Panc1 (cell line): Measurements from ENCODE around the gene RTCB. TPM values are rescaled to one million over a fixed set of nuclear protein-coding genes. Genes with fewer than 3 reads are reported as not detected.

Experiments used
- ATAC-seq: fragments of 200-7000 bp; cut with Tn5 transposase; 2 replicates; pipeline ENCODE4 v1.9.1; 2020; ENCODE audit warnings: mild to moderate bottlenecking, moderate library complexity
- BruUV-seq: library from RNA; stranded (reverse); fragments of 400-500 nt; replicated peaks from 2 replicates; lab custom pipeline; 2021; lab: Mats Ljungman, UMichigan
- CTCF ChIA-PET: fragments of 300-600 bp; sonication (Branson Sonifier 250); formaldehyde crosslinking; loops from one replicate; lab custom pipeline; 2022; ENCODE audit warnings: antibody characterized with exemption; lab: Charles Lee
- POLR2A ChIA-PET: fragments of 300-600 bp; sonication (Branson Sonifier 250); formaldehyde crosslinking; loops from one replicate; lab custom pipeline; 2022; ENCODE audit warnings: antibody characterized with exemption; lab: Charles Lee
- DNase-seq: peaks from one replicate; pipeline ENCODE4 v3.0.0-alpha.2; 2010; ENCODE audit warnings: low read depth, low spot score
- H3K27ac ChIP-seq: 2 replicates; pipeline ENCODE4 v1.5.1; 2011; ENCODE audit warnings: mild to moderate bottlenecking, low read length, inconsistent platforms
- H3K27me3 ChIP-seq: fragments of 200-500 bp; sonication (Bioruptor generic); 2 replicates; pipeline ENCODE4 v1.6.0; 2014; ENCODE audit warnings: low read length, inconsistent platforms; ENCODE audit not compliant: control insufficient read depth, insufficient read depth
- H3K36me3 ChIP-seq: fragments of 200-500 bp; sonication (Bioruptor generic); 2 replicates; pipeline ENCODE4 v1.5.1; 2014; ENCODE audit warnings: inconsistent platforms, mild to moderate bottlenecking, low read length, moderate library complexity; ENCODE audit not compliant: control insufficient read depth, insufficient read depth
- H3K4me1 ChIP-seq: 2 replicates; pipeline ENCODE4 v1.5.1; 2011; ENCODE audit warnings: inconsistent platforms, mild to moderate bottlenecking, low read length, moderate library complexity; ENCODE audit not compliant: control insufficient read depth, insufficient read depth
- H3K4me3 ChIP-seq, 2 experiments: 2 replicates each; pipeline ENCODE4 v1.5.1; 2011 to 2012; ENCODE audit warnings: low read depth in 2 of 2, low read length in 2 of 2, mild to moderate bottlenecking in 2 of 2, inconsistent platforms in 1 of 2, moderate library complexity in 1 of 2
- H3K9me3 ChIP-seq: fragments of 200-500 bp; sonication (Bioruptor generic); 2 replicates; pipeline ENCODE4 v1.5.1; 2014; ENCODE audit warnings: low read depth, mild to moderate bottlenecking, inconsistent platforms, low read length, moderate library complexity; ENCODE audit not compliant: control insufficient read depth, insufficient read depth
- CTCF ChIP-seq: fragments of 450-650 bp; IDR thresholded peaks from 2 replicates; pipeline ENCODE4 v1.5.1; 2017; ENCODE audit warnings: mild to moderate bottlenecking
- POLR2AphosphoS5 ChIP-seq: IDR thresholded peaks from 2 replicates; pipeline ENCODE4 v1.6.1; 2012; ENCODE audit warnings: mild to moderate bottlenecking, low read depth, low read length, moderate library complexity
- REST ChIP-seq, 2 experiments: IDR thresholded peaks; 2 replicates each; pipeline ENCODE4 v1.6.1; 2011 to 2012; ENCODE audit warnings: low read depth in 2 of 2, control low read depth in 1 of 2, low read length in 1 of 2, mild to moderate bottlenecking in 1 of 2, moderate library complexity in 1 of 2; ENCODE audit not compliant: insufficient read depth in 1 of 2
- SIN3A ChIP-seq: IDR thresholded peaks from 2 replicates; pipeline ENCODE4 v1.6.1; 2012; ENCODE audit warnings: low read depth, mild to moderate bottlenecking, low read length, moderate library complexity, borderline replicate concordance; ENCODE audit not compliant: insufficient read depth
- TCF7L2 ChIP-seq: IDR thresholded peaks from 2 replicates; pipeline ENCODE4 v1.6.1; 2011; ENCODE audit warnings: mild to moderate bottlenecking, low read depth, low read length, inconsistent platforms
- in situ Hi-C: cut with HindIII; loops from 2 replicates; pipeline ENCODE4 v1.10.0; 2016; ENCODE audit warnings: low sequenced_read_pairs, low pct_unique_long_range_greater_than_20kb
- intact Hi-C: fragments of 100-400 bp; cut with micrococcal nuclease; formaldehyde crosslinking; loops from one replicate; pipeline ENCODE4 v1.10.0; 2022; ENCODE audit not compliant: unreplicated experiment
- total RNA-seq: library from RNA; stranded (reverse); gene quantifications from one replicate; pipeline ENCODE4 v1.2.1, GENCODE V29; 2021; ENCODE audit not compliant: unreplicated experiment

RTCB gene
- total RNA-seq, 1 experiment from 2014 or later, result 55.9 TPM

GRCh38 chr22:32411402-32411801 lies 645 bp downstream of the RTCB start:
- in situ Hi-C loops (no loop called here), intact Hi-C loops (no loop called here)
- Histone ChIP-seq H3K27ac (peak overlapping the region; percentile 86), H3K36me3 (peaks cover 6% of the 10 kb centered on the region), H3K9me3 (no peaks in the 10 kb centered on the region), H3K4me1 (no peaks in the 10 kb centered on the region), H3K4me3 (peak overlapping the region; percentile 96 to 99), H3K27me3 (no peaks in the 10 kb centered on the region)
- DNase-seq (no peak), ATAC-seq (peak; percentile 17; the same call in 1 of the 2 replicates)
- ChIA-PET CTCF (no interaction called here), POLR2A (no interaction called here)
- no TSS peak for BruUV-seq
- no peak for TF ChIP-seq TCF7L2
- TF ChIP-seq CTCF, result no peak
- TF ChIP-seq REST (IDR thresholded peaks at IDR 0.05; ENCODE audit: insufficient read depth in 1 of 2, low read depth in 2 of 2, low read length in 1 of 2), result no peak
- no peak for TF ChIP-seq POLR2AphosphoS5
- no peak for TF ChIP-seq SIN3A

GRCh38 chr22:32410459-32410858 lies 1.6 kb downstream of the RTCB start:
- POLR2A ChIA-PET, result no interaction called here
- TF ChIP-seq CTCF (no peak), REST (IDR thresholded peaks at IDR 0.05; ENCODE audit: insufficient read depth in 1 of 2, low read depth in 2 of 2, low read length in 1 of 2) (no peak), TCF7L2 (no peak), POLR2AphosphoS5 (no peak), SIN3A (no peak)
- BruUV-seq, result no TSS peak
- DNase-seq (no peak), ATAC-seq (no peak)
- H3K27ac ChIP-seq, result no peak overlapping the region
- H3K27me3 ChIP-seq, result no peaks in the 10 kb centered on the region
- no peaks in the 10 kb centered on the region for H3K9me3 ChIP-seq
- peaks cover 6% of the 10 kb centered on the region for H3K36me3 ChIP-seq
- H3K4me3 ChIP-seq, result peak overlapping the region in 1 of 2 experiments; percentile 96; a peak in 2 of 4 replicates
- intact Hi-C loops (no loop called here), in situ Hi-C loops (no loop called here)
- CTCF ChIA-PET, result no interaction called here
- H3K4me1 ChIP-seq, result no peaks in the 10 kb centered on the region
